ENCODE measurements around the gene DNMT1. TPM values are rescaled to one million over a fixed set of nuclear protein-coding genes. Genes with fewer than 3 reads are reported as not detected.

The DNMT1 gene
- total RNA-seq, 2 donors from 2014 or later: 17.9 to 36.6 TPM

DNA sequence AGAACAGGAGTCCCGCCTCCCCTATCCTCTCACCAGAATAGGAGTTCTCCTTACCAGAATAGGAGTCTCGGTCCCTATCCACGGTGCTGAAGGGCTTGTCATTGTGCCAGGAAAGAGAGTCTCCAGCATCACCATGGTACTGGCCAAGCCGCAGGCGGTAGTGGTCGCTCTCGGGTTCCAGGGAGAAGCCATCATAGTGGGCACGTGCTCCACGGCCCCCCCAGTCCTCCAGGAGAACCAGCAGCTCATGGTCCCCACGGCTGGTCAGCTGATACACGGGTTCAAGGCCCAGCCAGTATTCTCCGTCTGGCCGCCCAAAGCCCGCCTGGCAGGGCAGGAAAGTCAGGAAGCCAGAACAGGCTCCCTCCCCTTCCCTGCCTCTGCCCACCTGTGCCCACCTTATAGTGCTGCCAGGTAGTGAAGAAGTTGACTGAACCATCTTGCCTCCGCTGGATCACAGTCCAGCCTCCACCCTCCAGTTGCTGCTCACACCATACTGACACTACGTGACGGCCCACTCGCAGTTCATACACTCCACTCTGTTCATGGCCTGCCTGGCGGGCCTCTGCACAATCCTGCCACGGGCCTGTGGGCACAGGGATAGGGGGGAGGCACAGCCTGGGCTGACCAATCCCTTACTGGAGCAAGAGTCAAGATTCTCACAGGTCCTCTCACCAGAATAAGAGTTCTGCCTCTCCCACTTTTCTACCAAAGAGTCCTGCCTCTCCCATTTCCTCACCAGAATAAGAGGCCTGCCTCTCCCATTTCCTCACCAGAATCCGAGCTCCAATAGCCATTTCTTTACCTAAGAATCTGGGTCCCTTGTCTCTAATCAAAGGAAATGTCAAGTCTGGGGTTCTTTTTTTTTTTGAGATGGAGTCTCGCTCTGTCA, 101.2 kb downstream of the DNMT1 start:
- no peak overlapping the region for H3K27ac ChIP-seq
- H3K9me3 ChIP-seq: no peaks in the 10 kb centered on the region
- H3K4me3 ChIP-seq: no peak overlapping the region
- ATAC-seq: no peak
- H3K36me3 ChIP-seq (replicated peaks in 1 of 2; ENCODE audit: insufficient read depth in 1 of 2, low read depth in 2 of 2): no peaks in the 10 kb centered on the region
- 87 to 88% methylated on average over 20 of the region's 22 CpGs for whole genome bisulfite sequencing, 2 donors
- DNase-seq: no peak
- TF ChIP-seq, protein P1, sequence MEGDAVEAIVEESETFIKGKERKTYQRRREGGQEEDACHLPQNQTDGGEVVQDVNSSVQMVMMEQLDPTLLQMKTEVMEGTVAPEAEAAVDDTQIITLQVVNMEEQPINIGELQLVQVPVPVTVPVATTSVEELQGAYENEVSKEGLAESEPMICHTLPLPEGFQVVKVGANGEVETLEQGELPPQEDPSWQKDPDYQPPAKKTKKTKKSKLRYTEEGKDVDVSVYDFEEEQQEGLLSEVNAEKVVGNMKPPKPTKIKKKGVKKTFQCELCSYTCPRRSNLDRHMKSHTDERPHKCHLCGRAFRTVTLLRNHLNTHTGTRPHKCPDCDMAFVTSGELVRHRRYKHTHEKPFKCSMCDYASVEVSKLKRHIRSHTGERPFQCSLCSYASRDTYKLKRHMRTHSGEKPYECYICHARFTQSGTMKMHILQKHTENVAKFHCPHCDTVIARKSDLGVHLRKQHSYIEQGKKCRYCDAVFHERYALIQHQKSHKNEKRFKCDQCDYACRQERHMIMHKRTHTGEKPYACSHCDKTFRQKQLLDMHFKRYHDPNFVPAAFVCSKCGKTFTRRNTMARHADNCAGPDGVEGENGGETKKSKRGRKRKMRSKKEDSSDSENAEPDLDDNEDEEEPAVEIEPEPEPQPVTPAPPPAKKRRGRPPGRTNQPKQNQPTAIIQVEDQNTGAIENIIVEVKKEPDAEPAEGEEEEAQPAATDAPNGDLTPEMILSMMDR (IDR thresholded peaks at IDR 0.05): no peak
- no peak for TF ChIP-seq POLR2A (IDR thresholded peaks at IDR 0.05)
- intact Hi-C loops (cut with DNase I): no loop called here
- H3K4me1 ChIP-seq: peaks cover 20% of the 10 kb centered on the region
- no peaks in the 10 kb centered on the region for H3K27me3 ChIP-seq

DNA sequence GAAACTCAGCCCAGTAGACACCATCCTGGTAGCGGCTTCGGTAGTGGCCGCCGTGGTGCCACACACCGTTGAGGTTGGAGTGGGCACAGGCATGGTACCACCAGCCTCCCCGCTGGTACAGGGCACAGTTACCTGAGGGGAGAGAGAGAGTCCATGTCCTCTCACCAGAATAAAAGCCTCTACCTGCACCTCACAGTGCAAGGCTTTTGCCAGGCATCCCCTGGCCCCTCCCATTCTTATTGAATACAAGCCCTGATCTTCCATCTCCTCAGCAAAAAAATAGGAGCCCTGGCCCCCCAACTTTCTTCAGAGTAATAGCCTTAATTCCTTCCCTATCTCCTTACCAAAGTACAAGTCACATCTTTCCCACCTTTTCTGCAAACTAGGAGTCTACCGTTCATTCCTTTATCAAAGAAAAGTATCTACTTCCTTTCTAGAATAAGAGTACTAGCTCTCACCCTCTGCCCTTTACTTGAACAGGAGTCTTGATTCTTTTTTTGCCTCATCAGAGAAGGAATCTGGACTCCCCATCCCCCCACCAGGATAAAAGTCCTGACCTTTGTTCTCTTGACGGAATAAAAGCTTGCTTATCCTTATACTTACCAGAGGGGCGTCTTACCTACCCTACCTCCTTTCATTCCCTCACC, 102.0 kb downstream of the DNMT1 start:
- H3K27ac ChIP-seq: no peak overlapping the region
- H3K9me3 ChIP-seq: no peaks in the 10 kb centered on the region
- intact Hi-C loops (cut with DNase I): no loop called here
- H3K4me3 ChIP-seq: no peak overlapping the region
- peaks cover 20% of the 10 kb centered on the region for H3K4me1 ChIP-seq
- no peak for DNase-seq
- no peaks in the 10 kb centered on the region for H3K36me3 ChIP-seq (replicated peaks in 1 of 2; ENCODE audit: insufficient read depth in 1 of 2, low read depth in 2 of 2)
- WGBS, 2 donors: 84 to 91% methylated on average over 3 to 9 of the region's 9 CpGs
- no peak for ATAC-seq
- no peaks in the 10 kb centered on the region for H3K27me3 ChIP-seq
- TF ChIP-seq, protein P1 (IDR thresholded peaks at IDR 0.05): no peak
- TF ChIP-seq POLR2A (IDR thresholded peaks at IDR 0.05): no peak

DNA sequence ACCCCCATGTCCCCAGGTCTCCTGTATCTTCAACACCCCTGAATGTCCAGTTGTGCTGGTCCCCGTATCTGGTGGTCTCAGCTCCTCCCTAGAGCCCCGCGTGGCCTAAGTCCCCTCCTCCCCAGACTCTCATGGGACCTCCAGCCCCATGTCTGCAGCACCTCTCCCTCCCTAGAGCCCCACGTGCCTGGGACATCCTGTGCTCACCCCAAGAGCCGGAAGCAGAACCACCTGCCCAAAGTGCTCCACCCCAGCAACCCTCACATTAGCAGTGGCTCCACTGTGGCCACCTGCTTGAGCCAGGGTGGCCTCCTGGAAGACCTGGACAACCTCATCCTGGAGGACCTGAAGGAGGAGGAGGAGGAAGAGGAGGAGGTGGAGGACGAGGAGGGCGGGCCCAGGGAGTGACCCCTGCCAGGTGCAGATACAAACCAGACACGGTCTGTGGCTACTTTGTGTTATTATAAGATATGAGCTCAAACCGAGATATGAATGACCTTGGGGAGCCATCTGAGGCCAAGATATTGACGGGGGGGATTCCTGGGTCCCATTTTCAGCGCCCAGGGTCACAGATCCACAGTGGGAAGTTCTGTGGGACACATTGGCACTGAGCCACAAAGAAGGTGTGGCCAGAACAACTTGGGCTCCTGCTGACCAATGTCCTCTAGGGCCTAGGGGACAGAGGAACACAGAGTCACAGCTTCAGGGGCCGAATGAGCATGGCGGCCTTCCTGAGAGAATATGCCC, 102.7 kb downstream of the DNMT1 start:
- intact Hi-C loops (cut with DNase I): no loop called here
- peaks cover 20% of the 10 kb centered on the region for H3K4me1 ChIP-seq
- H3K27me3 ChIP-seq: no peaks in the 10 kb centered on the region
- H3K9me3 ChIP-seq: no peaks in the 10 kb centered on the region
- TF ChIP-seq, protein P1 (IDR thresholded peaks at IDR 0.05): no peak
- no peak for TF ChIP-seq POLR2A (IDR thresholded peaks at IDR 0.05)
- no peak overlapping the region for H3K27ac ChIP-seq
- 63 to 64% methylated on average over 9 to 13 of the region's 13 CpGs for WGBS, 2 donors
- DNase-seq: no peak
- H3K4me3 ChIP-seq: no peak overlapping the region
- no peaks in the 10 kb centered on the region for H3K36me3 ChIP-seq (replicated peaks in 1 of 2; ENCODE audit: insufficient read depth in 1 of 2, low read depth in 2 of 2)
- no peak for ATAC-seq

DNA sequence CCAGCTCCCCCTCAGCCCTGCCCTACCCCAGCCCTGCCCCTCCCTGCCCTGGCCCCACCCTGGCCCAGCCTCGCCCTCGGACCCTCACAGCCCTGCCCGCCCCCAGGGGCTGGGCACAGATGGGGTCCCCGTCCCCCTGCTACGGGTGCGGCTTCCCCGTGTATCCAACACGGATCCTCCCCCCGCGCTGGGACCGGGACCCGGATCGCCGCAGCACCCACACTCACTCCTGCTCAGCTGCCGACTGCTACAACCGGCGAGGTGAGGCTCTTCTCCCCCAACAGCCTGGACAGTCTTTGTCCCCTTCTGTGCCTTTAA, 103.4 kb downstream of the DNMT1 start:
- Histone ChIP-seq H3K4me1 (peaks cover 15% of the 10 kb centered on the region), H3K27ac (no peak overlapping the region), H3K36me3 (replicated peaks in 1 of 2; ENCODE audit: insufficient read depth in 1 of 2, low read depth in 2 of 2) (no peaks in the 10 kb centered on the region), H3K4me3 (no peak overlapping the region), H3K9me3 (no peaks in the 10 kb centered on the region), H3K27me3 (no peaks in the 10 kb centered on the region)
- WGBS, 2 donors: 94% methylated on average over 16 of the region's 17 CpGs; no CpG with 5 or more reads in 1 of the 2 donors
- intact Hi-C loops (cut with DNase I): no loop called here
- ATAC-seq (no peak), DNase-seq (no peak)
- TF ChIP-seq, protein P1 (IDR thresholded peaks at IDR 0.05): no peak
- no peak for TF ChIP-seq POLR2A (IDR thresholded peaks at IDR 0.05)

Data from body of pancreas (tissue), 4 donors.